BLaER1 treated with 17β-estradiol and CSF1 and Interleukin-3, amounts not matched to agents 10 nM and 100 nM (cell line): ENCODE data around the gene COA1.
A peak's percentile ranks its signal among the peaks of the same experiment; 100 is the strongest.

ENCODE experiments used
- H3K27ac ChIP-seq, 11 experiments: shearing (Covaris generic); formaldehyde crosslinking; 2 replicates each; pipeline ENCODE4 v1.8.1; 2022
- H3K27me3 ChIP-seq, 11 experiments: shearing (Covaris generic); formaldehyde crosslinking; 2 replicates each; pipeline ENCODE4 v1.8.1; 2022
- H3K36me3 ChIP-seq, 11 experiments: shearing (Covaris generic); formaldehyde crosslinking; 2 replicates each; pipeline ENCODE4 v1.8.1; 2022
- H3K4me1 ChIP-seq, 10 experiments: shearing (Covaris generic); formaldehyde crosslinking; 2 replicates each; pipeline ENCODE4 v1.8.1; 2022
- H3K4me2 ChIP-seq, 11 experiments: shearing (Covaris generic); formaldehyde crosslinking; 2 replicates each; pipeline ENCODE4 v1.8.1; 2022
- H3K4me3 ChIP-seq, 10 experiments: shearing (Covaris generic); formaldehyde crosslinking; 2 replicates each; pipeline ENCODE4 v1.8.1; 2022
- H3K9ac ChIP-seq, 11 experiments: shearing (Covaris generic); formaldehyde crosslinking; 2 replicates each; pipeline ENCODE4 v1.8.1; 2022
- H3K9me3 ChIP-seq, 11 experiments: shearing (Covaris generic); formaldehyde crosslinking; replicated peaks in 1 of 11; 2 replicates each; pipeline ENCODE4 v1.8.1; 2022
- H4K20me1 ChIP-seq, 11 experiments: shearing (Covaris generic); formaldehyde crosslinking; 2 replicates each; pipeline ENCODE4 v1.8.1; 2022
- Cebpa-rat ChIP-seq, 11 experiments: shearing (Covaris generic); IDR thresholded peaks; 2 replicates each; pipeline ENCODE4 v1.8.1; 2022

The COA1 gene

DNA sequence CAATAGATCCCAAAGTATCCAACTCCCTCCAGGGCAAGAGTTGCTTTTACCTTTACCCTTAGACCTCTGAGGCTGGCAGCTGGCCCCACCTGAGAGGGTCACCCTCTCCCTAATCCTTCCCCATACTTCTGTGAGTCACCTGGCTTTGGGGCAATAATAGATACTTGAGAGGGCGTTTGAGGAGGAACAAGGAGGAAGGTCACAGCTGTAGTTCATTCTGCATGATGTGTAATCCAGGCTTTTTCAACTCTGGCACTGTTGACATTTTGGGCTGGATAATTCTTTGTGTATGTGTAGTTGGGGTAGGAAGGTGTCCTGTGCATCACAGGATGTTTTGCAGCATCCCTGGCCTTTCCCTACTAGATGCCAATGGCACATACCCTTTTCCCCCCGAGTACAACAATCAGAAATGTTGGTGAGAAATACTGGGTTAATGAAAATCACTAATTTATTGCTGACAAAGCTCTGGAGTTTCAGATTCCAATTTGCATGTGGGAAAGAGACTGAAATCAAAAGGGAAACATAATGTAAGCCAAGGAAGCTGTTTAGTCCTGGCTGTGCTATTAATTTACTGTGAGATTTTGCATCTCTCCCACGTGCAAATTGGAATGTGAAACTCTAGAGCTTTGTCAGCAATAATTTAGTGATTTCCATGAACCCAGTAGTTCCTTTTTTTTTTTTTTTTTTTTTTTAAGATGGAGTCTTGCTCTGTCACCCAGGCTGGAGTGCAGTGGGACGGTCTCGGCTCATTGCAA, 32.8 kb upstream of the COA1 start:
- Histone ChIP-seq H4K20me1 (0 out of 22 replicates have a peak, but pooled peaks cover 0 to 4% (median 0%) of the 10 kb centered on the region in 11 experiments), H3K36me3 (0 out of 22 replicates have a peak, but pooled peaks cover 0 to 1% (median 0%) of the 10 kb centered on the region in 11 experiments), H3K9ac (no peak overlapping the region), H3K9me3 (no peaks in the 10 kb centered on the region), H3K4me3 (no peak overlapping the region), H3K27ac (no peak overlapping the region), H3K4me2 (peak overlapping the region in 3 of 11 experiments; percentile 38 to 85 (median 75); a peak in 6 of 22 replicates), H3K27me3 (peaks cover 12 to 36% (median 32%) of the 10 kb centered on the region in 11 experiments), H3K4me1 (peaks cover 5 to 75% (median 8%) of the 10 kb centered on the region in 10 experiments)
- TF ChIP-seq Cebpa-rat (IDR thresholded peaks at IDR 0.05), result no peak

DNA sequence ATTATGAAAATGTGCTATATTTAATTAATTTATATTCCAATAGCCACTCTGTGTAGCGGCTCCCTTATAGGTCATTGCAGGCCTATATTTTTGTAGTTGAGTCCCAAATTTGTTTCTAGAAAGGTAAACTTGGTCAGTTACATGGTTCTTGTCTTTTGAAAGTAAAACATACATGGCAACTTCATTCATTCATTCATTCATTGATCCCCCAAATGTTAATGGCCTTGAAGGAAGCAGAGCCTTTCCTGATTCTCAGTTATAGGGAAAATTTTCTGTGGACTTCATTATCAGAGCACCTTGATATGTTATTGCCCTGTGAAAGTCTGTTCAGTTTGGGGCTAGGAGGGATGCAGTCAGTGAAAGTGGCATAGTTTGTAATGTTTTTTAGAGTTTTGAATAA, 32.1 kb upstream of the COA1 start:
- peaks cover 12 to 42% (median 35%) of the 10 kb centered on the region in 11 experiments for H3K27me3 ChIP-seq
- no peak overlapping the region for H3K4me3 ChIP-seq
- no peak for TF ChIP-seq Cebpa-rat (IDR thresholded peaks at IDR 0.05)
- H3K9ac ChIP-seq, result no peak overlapping the region
- peak overlapping the region in 2 of 11 experiments; percentile 75 to 85; a peak in 3 of 22 replicates for H3K4me2 ChIP-seq
- H3K27ac ChIP-seq, result no peak overlapping the region
- H3K9me3 ChIP-seq, result no peaks in the 10 kb centered on the region
- no peaks in the 10 kb centered on the region for H4K20me1 ChIP-seq
- no peaks in the 10 kb centered on the region for H3K36me3 ChIP-seq
- H3K4me1 ChIP-seq, result peaks cover 5 to 82% (median 11%) of the 10 kb centered on the region in 10 experiments

DNA sequence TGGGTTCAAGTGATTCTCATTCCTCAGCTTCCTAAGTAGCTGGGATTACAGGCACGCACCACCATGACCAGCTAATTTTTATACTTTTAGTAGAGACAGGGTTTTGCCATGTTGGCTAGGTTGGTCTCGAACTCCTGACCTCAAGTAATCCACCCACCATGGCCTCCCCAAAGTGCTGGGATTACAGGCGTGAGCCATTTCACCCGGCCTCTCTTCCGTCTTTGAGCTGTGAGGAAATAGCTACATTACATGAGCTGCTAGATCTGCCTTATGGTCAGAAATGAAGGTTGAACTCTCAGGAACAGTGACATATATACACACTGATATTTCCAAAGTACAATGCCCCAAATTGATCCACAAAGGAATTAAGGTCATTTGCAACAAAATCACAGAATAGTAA, 31.5 kb upstream of the COA1 start:
- Histone ChIP-seq H3K4me1 (peaks cover 5 to 88% (median 11%) of the 10 kb centered on the region in 10 experiments), H3K4me2 (peak overlapping the region in 1 of 11 experiments; percentile 4; a peak in 1 of 22 replicates), H3K9me3 (no peaks in the 10 kb centered on the region), H3K4me3 (no peak overlapping the region), H3K9ac (no peak overlapping the region), H3K36me3 (no peaks in the 10 kb centered on the region), H4K20me1 (no peaks in the 10 kb centered on the region), H3K27ac (no peak overlapping the region), H3K27me3 (peaks cover 12 to 42% (median 35%) of the 10 kb centered on the region in 11 experiments)
- TF ChIP-seq Cebpa-rat (IDR thresholded peaks at IDR 0.05), result no peak

- Histone ChIP-seq H3K4me2 (peak overlapping the region; percentile 87 to 98 (median 95)), H3K9me3 (no peaks in the 10 kb centered on the region), H3K36me3 (no peaks in the 10 kb centered on the region), H3K4me1 (peaks cover 5 to 90% (median 11%) of the 10 kb centered on the region in 10 experiments), H3K27ac (peak overlapping the region; percentile 7 to 59 (median 40); a peak in 16 of 22 replicates), H4K20me1 (no peaks in the 10 kb centered on the region), H3K4me3 (peak overlapping the region; percentile 61 to 78 (median 68)), H3K27me3 (peaks cover 12 to 42% (median 35%) of the 10 kb centered on the region in 11 experiments), H3K9ac (peak overlapping the region; percentile 57 to 87 (median 76))
- TF ChIP-seq Cebpa-rat (IDR thresholded peaks at IDR 0.05), result no peak
These were observed 29.7 kb upstream of the COA1 start for GRCh38 chr7:43758822-43759683.

GRCh38 chr7:43758029-43758821, 28.9 kb upstream of the COA1 start, which contains the start of gene BLVRA:
Gene BLVRA (plus strand): TSS chr7:43758680. CDS start chr7:43771159, 12,479 bp downstream.
- peak within 1 kb of the TSS; percentile 57 to 87 (median 76) for H3K9ac ChIP-seq
- no peak for TF ChIP-seq Cebpa-rat (IDR thresholded peaks at IDR 0.05)
- H4K20me1 ChIP-seq, result no peaks in the 10 kb centered on the region
- peak within 1 kb of the TSS; percentile 87 to 98 (median 95) for H3K4me2 ChIP-seq
- 0 out of 22 replicates have a peak, but pooled peaks cover 0 to 1% (median 0%) of the 10 kb centered on the region in 11 experiments for H3K9me3 ChIP-seq
- H3K27ac ChIP-seq, result peak within 1 kb of the TSS; percentile 7 to 59 (median 40); a peak in 16 of 22 replicates
- H3K36me3 ChIP-seq, result no peaks in the 10 kb centered on the region
- H3K4me3 ChIP-seq, result peak within 1 kb of the TSS; percentile 61 to 78 (median 68)
- H3K27me3 ChIP-seq, result peaks cover 12 to 42% (median 35%) of the 10 kb centered on the region in 11 experiments
- peaks cover 5 to 90% (median 11%) of the 10 kb centered on the region in 10 experiments for H3K4me1 ChIP-seq

DNA sequence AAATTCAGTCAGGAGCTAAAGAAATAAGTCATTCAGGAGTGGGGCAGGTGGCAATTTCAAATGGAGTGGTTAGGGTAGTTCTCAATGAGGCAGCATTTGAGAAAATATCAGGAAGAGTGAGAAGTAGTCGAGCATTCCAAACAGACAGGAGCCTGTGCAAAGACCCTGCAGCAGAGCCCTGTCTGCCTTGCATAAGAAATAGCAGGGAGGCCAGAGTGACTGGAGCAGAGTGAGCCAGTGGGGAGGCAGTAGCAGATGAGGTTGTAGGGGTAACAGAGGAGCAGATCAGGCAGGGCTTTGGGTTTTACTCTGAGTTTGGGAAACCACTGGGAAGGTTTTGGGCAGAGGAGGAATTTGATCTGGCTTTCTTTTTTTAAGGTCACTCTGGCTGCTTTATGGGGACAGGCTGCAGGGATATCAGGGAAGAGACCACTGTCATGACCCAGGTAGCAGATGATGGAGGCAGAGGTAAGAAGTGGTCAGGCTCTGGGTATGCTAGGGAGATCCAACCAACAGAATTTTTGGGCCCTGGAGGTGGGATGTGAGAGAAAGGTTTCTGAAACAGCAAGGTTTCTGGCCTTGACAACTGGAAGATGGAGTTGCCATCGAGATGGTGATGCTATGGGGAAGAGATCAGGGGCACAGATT, 27.9 kb upstream of the COA1 start:
- Histone ChIP-seq H3K4me1 (peaks cover 5 to 86% (median 11%) of the 10 kb centered on the region in 10 experiments), H3K9me3 (peaks cover 0 to 7% (median 0%) of the 10 kb centered on the region in 11 experiments; a peak in 1 of 22 replicates), H3K4me3 (no peak overlapping the region), H4K20me1 (no peaks in the 10 kb centered on the region), H3K27ac (0 out of 22 replicates have a peak overlapping the region, but pooled peaks of 1 of the 11 experiments have one; percentile 6), H3K27me3 (peaks cover 12 to 42% (median 35%) of the 10 kb centered on the region in 11 experiments), H3K9ac (peak overlapping the region in 1 of 11 experiments; percentile 82; a peak in 1 of 22 replicates), H3K36me3 (no peaks in the 10 kb centered on the region), H3K4me2 (peak overlapping the region in 4 of 11 experiments; percentile 41 to 95 (median 92); a peak in 9 of 22 replicates)
- TF ChIP-seq Cebpa-rat (IDR thresholded peaks at IDR 0.05), result no peak

DNA sequence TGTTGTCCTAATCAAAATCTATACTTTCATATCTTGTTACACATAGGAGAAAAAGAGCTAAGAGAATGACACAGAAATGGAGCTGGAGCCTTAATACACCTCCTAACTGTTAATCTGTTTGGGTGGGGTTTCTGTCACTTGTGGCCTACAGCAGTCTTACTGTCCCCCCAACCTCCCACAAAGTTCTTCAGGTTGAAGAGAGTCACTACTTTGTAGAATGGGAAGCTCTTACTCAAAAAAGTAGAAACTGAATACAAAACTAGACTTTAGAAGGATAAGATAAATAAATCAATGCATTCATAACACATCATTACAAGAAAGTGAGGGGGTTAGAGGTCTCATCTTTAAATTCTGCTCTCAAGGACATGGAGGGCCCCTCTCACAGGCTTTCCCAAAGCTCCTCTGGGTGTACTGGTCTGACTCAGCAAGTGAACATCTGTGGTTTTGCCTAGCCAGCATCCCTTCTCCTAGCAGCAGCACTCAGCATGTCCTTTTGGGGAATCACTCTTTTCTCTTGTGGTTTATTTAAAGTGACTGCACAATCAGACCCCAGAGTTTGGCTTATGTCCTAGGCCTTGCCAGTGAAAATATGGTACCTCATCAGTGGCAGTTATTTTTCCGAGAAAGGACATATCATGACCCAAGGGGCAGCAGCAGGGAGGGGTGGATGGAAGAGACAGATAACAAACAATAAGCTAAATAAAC, 27.2 kb upstream of the COA1 start:
- Histone ChIP-seq H3K27me3 (peaks cover 12 to 42% (median 35%) of the 10 kb centered on the region in 11 experiments), H3K27ac (0 out of 22 replicates have a peak overlapping the region, but pooled peaks of 1 of the 11 experiments have one; percentile 6), H4K20me1 (no peaks in the 10 kb centered on the region), H3K4me1 (peaks cover 5 to 79% (median 11%) of the 10 kb centered on the region in 10 experiments), H3K4me2 (peak overlapping the region in 5 of 11 experiments; percentile 2 to 95 (median 91); a peak in 10 of 22 replicates), H3K4me3 (no peak overlapping the region), H3K9ac (0 out of 22 replicates have a peak overlapping the region, but pooled peaks of 1 of the 11 experiments have one; percentile 82), H3K9me3 (peaks cover 0 to 7% (median 0%) of the 10 kb centered on the region in 11 experiments; a peak in 1 of 22 replicates), H3K36me3 (no peaks in the 10 kb centered on the region)
- no peak for TF ChIP-seq Cebpa-rat (IDR thresholded peaks at IDR 0.05)
